ENCODE results near the gene SUSD5. TPM values are rescaled to one million over a fixed set of nuclear protein-coding genes. Genes with fewer than 3 reads are reported as not detected.

Gene SUSD5
- total RNA-seq, 1 experiment from 2014 or later, result not detected

- no peak for TF ChIP-seq EZH2phosphoT487 (IDR thresholded peaks at IDR 0.05; ENCODE audit: borderline replicate concordance, low read length)
- TF ChIP-seq EZH2 (IDR thresholded peaks at IDR 0.05; ENCODE audit: low read length, unreplicated experiment), result no peak
- TF ChIP-seq CTCF (conservative IDR thresholded peaks at IDR 0.05; ENCODE audit: low read depth, low read length), result no peak
- CTCF ChIA-PET, result no interaction called here
- DNase-seq (no peak), ATAC-seq (no peak)
- no peaks in the 10 kb centered on the region for H3K36me3 ChIP-seq (ENCODE audit: low read depth, low read length)
- no peak overlapping the region for H2AFZ ChIP-seq (ENCODE audit: low read length)
- no peak overlapping the region for H3K4me2 ChIP-seq (ENCODE audit: low read length)
- no peak overlapping the region for H3K4me3 ChIP-seq (ENCODE audit: low read length)
- H3K4me1 ChIP-seq (ENCODE audit: insufficient read depth, low read length), result no peaks in the 10 kb centered on the region
- H3K9ac ChIP-seq (ENCODE audit: low read length), result no peak overlapping the region
- H3K9me2 ChIP-seq (replicated peaks; ENCODE audit: low read length), result no peaks in the 10 kb centered on the region
- H4K20me1 ChIP-seq (ENCODE audit: low read length), result no peaks in the 10 kb centered on the region
- intact Hi-C loops (cut with micrococcal nuclease), result no loop called here
- POLR2A ChIA-PET (ENCODE audit: unreplicated experiment), result no interaction called here
- H3K79me2 ChIP-seq (ENCODE audit: low read length), result no peaks in the 10 kb centered on the region
- no peaks in the 10 kb centered on the region for H3K9me3 ChIP-seq (ENCODE audit: low read length)
- no peaks in the 10 kb centered on the region for H3K27me3 ChIP-seq (ENCODE audit: low read length)
- no peaks in the 10 kb centered on the region for H3F3A ChIP-seq (ENCODE audit: low read length, unreplicated experiment)
- BruUV-seq (replicated peaks), result no TSS peak
- H3K27ac ChIP-seq (ENCODE audit: low read length), result no peak overlapping the region
These were observed 37.4 kb downstream of the SUSD5 start for GRCh38 chr3:33181229-33181628.

- no peaks in the 10 kb centered on the region for H3F3A ChIP-seq (ENCODE audit: low read length, unreplicated experiment)
- H3K4me1 ChIP-seq (ENCODE audit: insufficient read depth, low read length), result no peaks in the 10 kb centered on the region
- no peaks in the 10 kb centered on the region for H3K79me2 ChIP-seq (ENCODE audit: low read length)
- no peak overlapping the region for H3K4me3 ChIP-seq (ENCODE audit: low read length)
- no peaks in the 10 kb centered on the region for H3K27me3 ChIP-seq (ENCODE audit: low read length)
- no peak for ATAC-seq
- no peaks in the 10 kb centered on the region for H3K9me3 ChIP-seq (ENCODE audit: low read length)
- intact Hi-C loops (cut with micrococcal nuclease), result no loop called here
- no TSS peak for BruUV-seq (replicated peaks)
- no peak overlapping the region for H3K4me2 ChIP-seq (ENCODE audit: low read length)
- no peak overlapping the region for H2AFZ ChIP-seq (ENCODE audit: low read length)
- ChIA-PET POLR2A (ENCODE audit: unreplicated experiment) (no interaction called here), CTCF (no interaction called here)
- no peak overlapping the region for H3K27ac ChIP-seq (ENCODE audit: low read length)
- no peaks in the 10 kb centered on the region for H3K9me2 ChIP-seq (replicated peaks; ENCODE audit: low read length)
- no peaks in the 10 kb centered on the region for H3K36me3 ChIP-seq (ENCODE audit: low read depth, low read length)
- DNase-seq, result no peak
- TF ChIP-seq EZH2phosphoT487 (IDR thresholded peaks at IDR 0.05; ENCODE audit: borderline replicate concordance, low read length) (no peak), EZH2 (IDR thresholded peaks at IDR 0.05; ENCODE audit: low read length, unreplicated experiment) (no peak), CTCF (conservative IDR thresholded peaks at IDR 0.05; ENCODE audit: low read depth, low read length) (no peak)
- H4K20me1 ChIP-seq (ENCODE audit: low read length), result no peaks in the 10 kb centered on the region
- H3K9ac ChIP-seq (ENCODE audit: low read length), result no peak overlapping the region
These were observed 39.5 kb downstream of the SUSD5 start for GRCh38 chr3:33179132-33179531.

- Histone ChIP-seq H3K4me2 (ENCODE audit: low read length) (no peak overlapping the region), H3K27me3 (ENCODE audit: low read length) (no peaks in the 10 kb centered on the region), H3K9ac (ENCODE audit: low read length) (no peak overlapping the region), H3K79me2 (ENCODE audit: low read length) (no peaks in the 10 kb centered on the region), H3K36me3 (ENCODE audit: low read depth, low read length) (no peaks in the 10 kb centered on the region), H4K20me1 (ENCODE audit: low read length) (no peaks in the 10 kb centered on the region), H3K4me3 (ENCODE audit: low read length) (no peak overlapping the region), H3F3A (ENCODE audit: low read length, unreplicated experiment) (no peaks in the 10 kb centered on the region), H2AFZ (ENCODE audit: low read length) (no peak overlapping the region), H3K4me1 (ENCODE audit: insufficient read depth, low read length) (no peaks in the 10 kb centered on the region), H3K27ac (ENCODE audit: low read length) (no peak overlapping the region), H3K9me2 (replicated peaks; ENCODE audit: low read length) (no peaks in the 10 kb centered on the region), H3K9me3 (ENCODE audit: low read length) (no peaks in the 10 kb centered on the region)
- no peak for DNase-seq
- ChIA-PET CTCF (no interaction called here), POLR2A (ENCODE audit: unreplicated experiment) (no interaction called here)
- ATAC-seq, result no peak
- no TSS peak for BruUV-seq (replicated peaks)
- TF ChIP-seq EZH2phosphoT487 (IDR thresholded peaks at IDR 0.05; ENCODE audit: borderline replicate concordance, low read length), result no peak
- TF ChIP-seq CTCF (conservative IDR thresholded peaks at IDR 0.05; ENCODE audit: low read depth, low read length), result no peak
- TF ChIP-seq EZH2 (IDR thresholded peaks at IDR 0.05; ENCODE audit: low read length, unreplicated experiment), result no peak
- intact Hi-C loops (cut with micrococcal nuclease), result no loop called here
These were observed 43.7 kb downstream of the SUSD5 start for GRCh38 chr3:33174711-33175414.

Data from PC-3 (cell line).